Fibroblast of pulmonary artery (primary cell): ENCODE data around the gene LLGL1.

ENCODE experiments used
- DNase-seq: peaks from one replicate; pipeline ENCODE4 v3.0.0-alpha.2; 2010; ENCODE audit warnings: low read depth
- H3K4me3 ChIP-seq: replicated peaks from 2 replicates; pipeline ENCODE4 v1.5.1; 2011; ENCODE audit warnings: low read depth, mild to moderate bottlenecking, control low read depth, low read length, moderate library complexity
- TF ChIP-seq, protein P1 (sequence below): IDR thresholded peaks from 2 replicates; pipeline ENCODE4 v1.5.1; 2011; ENCODE audit warnings: mild to moderate bottlenecking, control low read depth, low read length, inconsistent platforms; ENCODE audit errors: missing control alignments

Gene LLGL1

GRCh38 chr17:18254888-18255649, 29.6 kb downstream of the LLGL1 start:
- TF ChIP-seq, protein P1, sequence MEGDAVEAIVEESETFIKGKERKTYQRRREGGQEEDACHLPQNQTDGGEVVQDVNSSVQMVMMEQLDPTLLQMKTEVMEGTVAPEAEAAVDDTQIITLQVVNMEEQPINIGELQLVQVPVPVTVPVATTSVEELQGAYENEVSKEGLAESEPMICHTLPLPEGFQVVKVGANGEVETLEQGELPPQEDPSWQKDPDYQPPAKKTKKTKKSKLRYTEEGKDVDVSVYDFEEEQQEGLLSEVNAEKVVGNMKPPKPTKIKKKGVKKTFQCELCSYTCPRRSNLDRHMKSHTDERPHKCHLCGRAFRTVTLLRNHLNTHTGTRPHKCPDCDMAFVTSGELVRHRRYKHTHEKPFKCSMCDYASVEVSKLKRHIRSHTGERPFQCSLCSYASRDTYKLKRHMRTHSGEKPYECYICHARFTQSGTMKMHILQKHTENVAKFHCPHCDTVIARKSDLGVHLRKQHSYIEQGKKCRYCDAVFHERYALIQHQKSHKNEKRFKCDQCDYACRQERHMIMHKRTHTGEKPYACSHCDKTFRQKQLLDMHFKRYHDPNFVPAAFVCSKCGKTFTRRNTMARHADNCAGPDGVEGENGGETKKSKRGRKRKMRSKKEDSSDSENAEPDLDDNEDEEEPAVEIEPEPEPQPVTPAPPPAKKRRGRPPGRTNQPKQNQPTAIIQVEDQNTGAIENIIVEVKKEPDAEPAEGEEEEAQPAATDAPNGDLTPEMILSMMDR, result no peak
- H3K4me3 ChIP-seq, result no peak overlapping the region
- no peak for DNase-seq

GRCh38 chr17:18256351-18256750, 30.9 kb downstream of the LLGL1 start:
- no peak overlapping the region for H3K4me3 ChIP-seq
- DNase-seq, result no peak
- TF ChIP-seq, protein P1, result no peak

DNA sequence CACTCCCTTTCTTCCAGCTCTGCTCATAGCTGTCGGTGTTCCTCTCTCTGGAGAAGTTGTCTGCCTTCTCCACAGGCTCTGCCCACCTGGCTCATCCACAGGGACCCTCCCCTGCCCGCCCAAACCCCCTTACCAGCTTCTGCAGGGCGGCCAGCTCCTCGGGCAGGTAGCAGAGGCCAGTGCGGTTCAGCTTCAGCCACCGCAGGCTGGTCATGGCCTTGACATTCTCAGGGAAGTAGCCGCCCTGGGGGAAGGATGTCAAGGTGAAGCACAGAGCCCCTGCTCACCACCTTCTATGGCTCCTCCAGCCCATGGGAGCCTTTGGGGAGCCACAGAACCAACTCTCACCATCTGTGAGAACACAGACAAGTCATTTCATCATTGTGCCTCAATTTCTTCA, 31.3 kb downstream of the LLGL1 start:
- H3K4me3 ChIP-seq, result peak overlapping the region; percentile 84
- DNase-seq, result no peak
- TF ChIP-seq, protein P1, result no peak

DNA sequence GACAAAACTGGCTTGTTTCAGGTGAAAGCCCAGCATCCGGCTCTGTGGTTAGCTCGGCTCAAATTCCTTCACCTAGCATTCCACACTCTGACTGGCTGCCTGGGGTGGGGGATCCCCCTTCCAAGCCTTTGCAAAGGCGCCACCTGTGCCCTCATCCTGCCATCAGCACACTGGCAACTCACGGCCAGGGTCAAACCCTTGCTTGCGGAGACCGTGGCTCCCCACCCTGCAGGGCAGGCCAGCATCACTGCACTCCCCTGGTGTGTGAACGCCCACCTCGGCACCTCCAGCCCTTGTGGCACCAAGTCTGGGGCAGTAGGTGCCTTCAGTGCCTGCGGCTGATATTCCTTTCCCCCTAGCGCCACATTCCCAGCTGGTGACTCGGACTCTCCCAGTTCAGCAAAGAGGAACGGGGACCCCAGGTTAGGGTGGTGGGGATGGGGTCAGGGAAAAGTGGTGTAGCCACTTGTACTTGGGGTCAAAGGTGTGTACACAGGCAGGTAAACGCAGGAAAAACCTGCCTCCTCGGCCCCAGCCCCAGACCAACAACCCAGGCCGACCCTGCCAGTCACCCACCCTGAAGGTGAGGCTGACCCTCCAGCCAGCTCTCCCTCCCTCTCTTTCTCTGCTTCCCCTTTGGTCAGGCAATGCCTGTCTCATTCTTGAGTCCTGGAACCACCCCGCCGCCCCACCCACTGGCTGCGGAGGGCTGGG, 32.0 kb downstream of the LLGL1 start:
- TF ChIP-seq, protein P1, result no peak
- no peak for DNase-seq
- peak overlapping the region; percentile 84 for H3K4me3 ChIP-seq

DNA sequence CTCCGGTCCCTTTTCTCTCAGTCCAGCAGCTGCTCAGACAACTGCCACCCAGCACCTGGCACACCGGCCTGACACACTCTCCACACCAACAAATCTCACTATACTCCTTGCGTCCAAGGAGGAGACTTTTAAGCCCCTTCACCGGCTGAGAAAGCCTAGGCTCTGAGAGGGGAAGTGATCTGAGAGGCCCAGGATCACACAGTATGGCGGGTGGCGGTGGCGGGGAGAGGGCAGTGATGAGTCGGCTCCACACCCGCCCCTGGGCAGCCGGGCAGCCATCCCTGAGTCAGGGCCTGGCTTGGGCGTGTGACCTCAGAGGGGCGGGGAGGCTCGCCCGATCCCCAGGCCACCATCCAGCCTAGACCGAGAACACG, 32.5 kb downstream of the LLGL1 start:
- TF ChIP-seq, protein P1, result no peak
- peak; percentile 48 for DNase-seq
- peak overlapping the region; percentile 84 for H3K4me3 ChIP-seq

- DNase-seq, result peak; percentile 17
- TF ChIP-seq, protein P1, result no peak
- H3K4me3 ChIP-seq, result peak within 1 kb of the TSS; percentile 84
Observed at GRCh38 chr17:18258356-18259038, 33.1 kb downstream of the LLGL1 start, which contains the start of gene FLII. Gene FLII, minus strand, starts transcription at chr17:18258738. Its CDS starts 48 bp downstream, at chr17:18258690.
